ENCODE data around the gene ME3. TPM values are rescaled to one million over a fixed set of nuclear protein-coding genes. Genes with fewer than 3 reads are reported as not detected.

ME3 gene
- total RNA-seq, 2 experiments from 2014 or later: not detected

DNA sequence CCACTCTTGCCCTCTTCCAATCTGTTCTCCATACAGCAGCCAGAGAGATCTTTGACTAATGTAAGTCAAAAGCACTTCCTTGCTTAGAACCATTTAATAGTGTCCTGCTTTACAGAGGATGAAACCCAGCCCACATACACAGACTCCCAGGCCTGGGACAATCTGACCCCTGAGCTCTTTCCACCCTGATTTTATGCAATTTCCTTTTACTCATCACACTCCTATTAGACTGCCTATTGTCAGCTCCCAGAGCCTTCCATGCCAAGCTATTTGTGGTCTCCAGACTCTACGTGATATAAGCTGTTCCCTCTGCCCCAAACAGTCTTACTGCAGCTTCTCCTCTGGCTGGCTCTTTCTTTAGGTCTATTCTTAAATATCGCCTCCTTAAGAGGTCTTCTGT lies 28.1 kb downstream of the ME3 start:
- CTCF ChIA-PET (ENCODE audit: unreplicated experiment): no interaction called here
- Histone ChIP-seq H3K9me3 (ENCODE audit: low read length) (no peaks in the 10 kb centered on the region), H4K20me1 (ENCODE audit: insufficient read depth, low read length) (no peaks in the 10 kb centered on the region), H3K4me2 (ENCODE audit: low read length) (no peak overlapping the region), H3K79me2 (ENCODE audit: insufficient read depth, low read depth, low read length) (no peaks in the 10 kb centered on the region), H3K4me3 (ENCODE audit: low read depth, low read length, poor library complexity, severe bottlenecking) (no peak overlapping the region), H2AFZ (ENCODE audit: low read length) (no peak overlapping the region), H3K27ac (ENCODE audit: low read depth, low read length, poor library complexity, severe bottlenecking) (no peak overlapping the region), H3K9me2 (ENCODE audit: insufficient read depth, low read length) (no peaks in the 10 kb centered on the region), H3K36me3 (ENCODE audit: insufficient read depth, low read length) (no peaks in the 10 kb centered on the region), H3K4me1 (ENCODE audit: insufficient read depth, low read length, poor library complexity, severe bottlenecking) (no peaks in the 10 kb centered on the region)
- no peak for DNase-seq (ENCODE audit: low spot score)
- POLR2A ChIA-PET: interaction anchor here (0.6 kb wide), 1 partner anchor 47 kb away, joined by 3 read pairs; no protein-coding TSS in a partner anchor
- intact Hi-C loops (cut with micrococcal nuclease; ENCODE audit: unreplicated experiment): no loop called here
- TF ChIP-seq EZH2phosphoT487 (IDR thresholded peaks at IDR 0.05; ENCODE audit: borderline replicate concordance, low read depth, low read length): no peak
- TF ChIP-seq, protein P1, sequence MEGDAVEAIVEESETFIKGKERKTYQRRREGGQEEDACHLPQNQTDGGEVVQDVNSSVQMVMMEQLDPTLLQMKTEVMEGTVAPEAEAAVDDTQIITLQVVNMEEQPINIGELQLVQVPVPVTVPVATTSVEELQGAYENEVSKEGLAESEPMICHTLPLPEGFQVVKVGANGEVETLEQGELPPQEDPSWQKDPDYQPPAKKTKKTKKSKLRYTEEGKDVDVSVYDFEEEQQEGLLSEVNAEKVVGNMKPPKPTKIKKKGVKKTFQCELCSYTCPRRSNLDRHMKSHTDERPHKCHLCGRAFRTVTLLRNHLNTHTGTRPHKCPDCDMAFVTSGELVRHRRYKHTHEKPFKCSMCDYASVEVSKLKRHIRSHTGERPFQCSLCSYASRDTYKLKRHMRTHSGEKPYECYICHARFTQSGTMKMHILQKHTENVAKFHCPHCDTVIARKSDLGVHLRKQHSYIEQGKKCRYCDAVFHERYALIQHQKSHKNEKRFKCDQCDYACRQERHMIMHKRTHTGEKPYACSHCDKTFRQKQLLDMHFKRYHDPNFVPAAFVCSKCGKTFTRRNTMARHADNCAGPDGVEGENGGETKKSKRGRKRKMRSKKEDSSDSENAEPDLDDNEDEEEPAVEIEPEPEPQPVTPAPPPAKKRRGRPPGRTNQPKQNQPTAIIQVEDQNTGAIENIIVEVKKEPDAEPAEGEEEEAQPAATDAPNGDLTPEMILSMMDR (conservative IDR thresholded peaks at IDR 0.05; ENCODE audit: low read length): no peak
- no TSS peak for BruUV-seq (replicated peaks)

DNA sequence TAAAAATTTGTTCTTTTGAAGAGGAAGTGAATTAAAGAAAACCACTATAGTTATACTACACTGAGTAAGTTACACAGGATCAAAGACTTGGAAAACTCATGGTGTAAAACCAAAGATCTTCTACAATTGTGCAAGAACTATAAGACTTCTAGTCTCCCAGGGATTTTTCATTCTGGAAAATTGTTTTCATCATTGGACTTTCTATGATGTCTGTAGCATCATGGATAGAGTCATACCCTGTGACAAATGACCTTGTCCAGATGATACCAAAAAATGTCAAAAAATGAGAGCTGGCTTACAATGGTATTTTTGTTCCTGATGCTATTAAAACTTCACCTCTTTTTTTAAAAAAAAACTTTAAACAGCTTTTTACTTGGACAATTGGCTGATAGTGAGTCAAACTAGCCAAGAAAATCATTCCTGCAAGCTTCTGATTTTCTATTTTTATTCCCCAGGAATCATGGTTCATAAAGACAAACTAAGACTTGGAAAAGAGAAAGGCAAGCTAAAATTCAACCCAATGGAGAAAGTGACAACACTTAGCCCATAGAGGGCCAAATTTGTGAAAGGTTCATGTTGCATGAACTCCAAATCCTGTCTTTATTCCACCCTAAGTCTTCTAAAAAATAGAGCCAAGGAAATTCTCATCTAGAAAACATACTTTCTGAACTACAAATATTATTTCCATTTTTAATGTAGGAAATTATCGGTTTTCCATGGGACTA lies 30.7 kb downstream of the ME3 start:
- H3K9me3 ChIP-seq (ENCODE audit: low read length): no peaks in the 10 kb centered on the region
- H2AFZ ChIP-seq (ENCODE audit: low read length): no peak overlapping the region
- H3K36me3 ChIP-seq (ENCODE audit: insufficient read depth, low read length): no peaks in the 10 kb centered on the region
- POLR2A ChIA-PET: no interaction called here
- no peak for DNase-seq (ENCODE audit: low spot score)
- TF ChIP-seq EZH2phosphoT487 (IDR thresholded peaks at IDR 0.05; ENCODE audit: borderline replicate concordance, low read depth, low read length): no peak
- TF ChIP-seq, protein P1 (conservative IDR thresholded peaks at IDR 0.05; ENCODE audit: low read length): no peak
- CTCF ChIA-PET (ENCODE audit: unreplicated experiment): no interaction called here
- no peaks in the 10 kb centered on the region for H3K9me2 ChIP-seq (ENCODE audit: insufficient read depth, low read length)
- intact Hi-C loops (cut with micrococcal nuclease; ENCODE audit: unreplicated experiment): no loop called here
- no peaks in the 10 kb centered on the region for H3K4me1 ChIP-seq (ENCODE audit: insufficient read depth, low read length, poor library complexity, severe bottlenecking)
- no peak overlapping the region for H3K4me3 ChIP-seq (ENCODE audit: low read depth, low read length, poor library complexity, severe bottlenecking)
- no peaks in the 10 kb centered on the region for H4K20me1 ChIP-seq (ENCODE audit: insufficient read depth, low read length)
- no peak overlapping the region for H3K4me2 ChIP-seq (ENCODE audit: low read length)
- no peak overlapping the region for H3K27ac ChIP-seq (ENCODE audit: low read depth, low read length, poor library complexity, severe bottlenecking)
- H3K79me2 ChIP-seq (ENCODE audit: insufficient read depth, low read depth, low read length): no peaks in the 10 kb centered on the region
- no TSS peak for BruUV-seq (replicated peaks)

DNA sequence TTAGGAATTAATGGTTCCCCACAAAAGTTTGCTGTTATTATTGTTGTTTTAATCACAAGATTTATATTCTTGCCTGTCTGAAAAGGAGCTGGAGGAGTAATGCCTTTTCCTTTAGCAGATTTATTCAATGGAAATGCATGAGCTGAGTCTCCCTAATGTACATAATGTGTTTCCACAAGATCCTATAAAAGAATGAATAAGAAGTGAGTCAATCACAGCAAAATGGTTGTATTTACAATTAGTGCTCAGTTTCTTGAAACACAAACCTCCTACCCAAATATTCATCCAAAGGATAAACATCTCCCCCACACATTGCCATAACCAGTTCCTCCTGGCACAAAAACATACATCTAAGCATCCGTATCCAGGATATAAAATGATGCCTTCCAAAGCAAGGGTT lies 33.3 kb downstream of the ME3 start:
- no peaks in the 10 kb centered on the region for H3K4me1 ChIP-seq (ENCODE audit: insufficient read depth, low read length, poor library complexity, severe bottlenecking)
- TF ChIP-seq, protein P1 (conservative IDR thresholded peaks at IDR 0.05; ENCODE audit: low read length): no peak
- TF ChIP-seq EZH2phosphoT487 (IDR thresholded peaks at IDR 0.05; ENCODE audit: borderline replicate concordance, low read depth, low read length): no peak
- H3K9me3 ChIP-seq (ENCODE audit: low read length): no peaks in the 10 kb centered on the region
- H3K4me2 ChIP-seq (ENCODE audit: low read length): no peak overlapping the region
- intact Hi-C loops (cut with micrococcal nuclease; ENCODE audit: unreplicated experiment): no loop called here
- no TSS peak for BruUV-seq (replicated peaks)
- H4K20me1 ChIP-seq (ENCODE audit: insufficient read depth, low read length): no peaks in the 10 kb centered on the region
- CTCF ChIA-PET (ENCODE audit: unreplicated experiment): no interaction called here
- POLR2A ChIA-PET: interaction anchor here (1.0 to 1.2 kb wide), 2 partner anchors 9 to 17 kb away, joined by 4 to 5 read pairs; no protein-coding TSS in a partner anchor
- DNase-seq (ENCODE audit: low spot score): no peak
- no peaks in the 10 kb centered on the region for H3K79me2 ChIP-seq (ENCODE audit: insufficient read depth, low read depth, low read length)
- no peak overlapping the region for H3K27ac ChIP-seq (ENCODE audit: low read depth, low read length, poor library complexity, severe bottlenecking)
- no peaks in the 10 kb centered on the region for H3K36me3 ChIP-seq (ENCODE audit: insufficient read depth, low read length)
- H2AFZ ChIP-seq (ENCODE audit: low read length): no peak overlapping the region
- no peaks in the 10 kb centered on the region for H3K9me2 ChIP-seq (ENCODE audit: insufficient read depth, low read length)
- no peak overlapping the region for H3K4me3 ChIP-seq (ENCODE audit: low read depth, low read length, poor library complexity, severe bottlenecking)
